Activated effector memory CD4-positive, alpha-beta T cell treated with Interleukin-2 at 50 U/mL for 16 hours (primary cell): ENCODE measurements around the gene STPG1.
"Not testable (repeated sequence)": the region's sequence is repeated elsewhere in the genome, so short reads cannot be mapped to it uniquely, and the experiment has no call there.

Experiments
- DNase-seq: peaks from one replicate; pipeline ENCODE4 v3.0.0-alpha.2; 2020

Gene STPG1

GRCh38 chr1:24413350-24414163 is at the start of gene STPG1:
STPG1 (minus strand) TSS chr1:24413782; CDS start chr1:24401388, 12,394 bp downstream.
- DNase-seq: peak; percentile 67

- DNase-seq: not testable (repeated sequence)
These were observed 48.5 kb upstream of the STPG1 start for GRCh38 chr1:24462128-24462527.

GRCh38 chr1:24459551-24460266 is 46.1 kb upstream of the STPG1 start:
- no peak for DNase-seq

GRCh38 chr1:24457866-24458265 is 44.3 kb upstream of the STPG1 start:
- DNase-seq: no peak

GRCh38 chr1:24455272-24455671 is 41.7 kb upstream of the STPG1 start:
- no peak for DNase-seq

GRCh38 chr1:24454673-24455072 is 41.1 kb upstream of the STPG1 start:
- no peak for DNase-seq

- no peak for DNase-seq
These were observed 39.4 kb upstream of the STPG1 start for GRCh38 chr1:24452922-24453485.

GRCh38 chr1:24451746-24452145 is 38.2 kb upstream of the STPG1 start:
- no peak for DNase-seq

GRCh38 chr1:24450857-24451397 is 37.3 kb upstream of the STPG1 start:
- no peak for DNase-seq

- DNase-seq: no peak
These were observed 36.7 kb upstream of the STPG1 start for GRCh38 chr1:24450316-24450715.

GRCh38 chr1:24446446-24446845 is 32.9 kb upstream of the STPG1 start:
- not testable (repeated sequence) for DNase-seq

GRCh38 chr1:24443241-24443656 is 29.7 kb upstream of the STPG1 start:
- no peak for DNase-seq

- DNase-seq: no peak
These were observed 29.2 kb upstream of the STPG1 start for GRCh38 chr1:24442764-24443163.

- no peak for DNase-seq
These were observed 28.6 kb upstream of the STPG1 start for GRCh38 chr1:24441996-24442668.

- DNase-seq: no peak
These were observed 27.9 kb upstream of the STPG1 start for GRCh38 chr1:24441480-24441879.

- no peak for DNase-seq
These were observed 26.9 kb upstream of the STPG1 start for GRCh38 chr1:24440436-24440835.

GRCh38 chr1:24438423-24438901 is 24.9 kb upstream of the STPG1 start:
- DNase-seq: no peak

GRCh38 chr1:24437631-24438396 is 24.2 kb upstream of the STPG1 start:
- no peak for DNase-seq

GRCh38 chr1:24435782-24436365 is 22.3 kb upstream of the STPG1 start:
- DNase-seq: no peak

- DNase-seq: no peak
These were observed 13.9 kb upstream of the STPG1 start for GRCh38 chr1:24427545-24427862.

- no peak for DNase-seq
These were observed 13.4 kb upstream of the STPG1 start for GRCh38 chr1:24426744-24427544.
